GM19372 (cell line): ENCODE results near the gene FHIT.
A peak's percentile ranks its signal among the peaks of the same experiment; 100 is the strongest.

ENCODE experiments used
- ATAC-seq: cut with Tn5 transposase; IDR thresholded peaks from one replicate; pipeline ENCODE4 v1.9.1; 2021; ENCODE audit warnings: mild to moderate bottlenecking, low read depth, moderate library complexity; ENCODE audit not compliant: unreplicated experiment

The FHIT gene

DNA sequence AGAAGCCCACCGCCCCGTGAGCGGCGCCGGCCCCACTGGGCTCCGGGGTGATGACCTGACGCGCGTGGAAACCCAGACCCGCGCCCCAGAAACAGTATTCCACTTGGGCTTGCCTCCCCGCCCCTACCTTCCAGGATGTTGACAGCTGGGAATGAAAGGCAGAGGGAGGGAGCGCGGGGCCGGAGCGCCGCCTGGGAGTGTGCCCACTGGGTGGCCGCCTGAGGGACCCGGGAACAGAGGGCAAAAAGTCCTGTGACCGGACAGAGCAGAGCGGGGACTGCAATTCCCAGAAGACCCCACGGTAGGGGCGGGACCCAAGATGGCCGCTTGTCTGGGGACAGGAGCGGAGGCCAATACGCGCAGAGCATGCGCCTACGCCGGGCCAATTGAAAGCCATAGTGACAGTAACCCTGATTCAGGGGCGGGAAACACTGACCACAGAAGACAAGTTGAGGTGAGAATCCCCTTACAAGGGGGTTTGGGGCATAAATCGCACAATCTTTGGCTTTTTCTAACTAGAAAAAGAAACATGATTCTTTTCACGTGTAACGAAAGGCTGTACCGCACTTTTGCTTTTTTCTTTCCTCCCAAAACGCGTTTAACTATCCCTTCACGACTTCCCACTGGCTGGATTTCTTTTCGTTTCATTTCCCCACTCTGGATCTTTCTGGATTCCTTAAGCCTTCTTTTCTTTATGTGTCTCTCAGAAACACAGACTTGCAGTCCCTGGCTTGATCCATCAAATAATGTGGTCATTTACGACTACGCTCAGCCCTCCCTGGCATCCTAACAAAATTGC, at the start of gene FHIT:
Gene FHIT, minus strand, starts transcription at position 279 of the 799 bp plus-strand sequence.
- ATAC-seq, result peak; percentile 87

GRCh38 chr3:61300786-61301185, 49.5 kb upstream of the FHIT start:
- no peak for ATAC-seq

DNA sequence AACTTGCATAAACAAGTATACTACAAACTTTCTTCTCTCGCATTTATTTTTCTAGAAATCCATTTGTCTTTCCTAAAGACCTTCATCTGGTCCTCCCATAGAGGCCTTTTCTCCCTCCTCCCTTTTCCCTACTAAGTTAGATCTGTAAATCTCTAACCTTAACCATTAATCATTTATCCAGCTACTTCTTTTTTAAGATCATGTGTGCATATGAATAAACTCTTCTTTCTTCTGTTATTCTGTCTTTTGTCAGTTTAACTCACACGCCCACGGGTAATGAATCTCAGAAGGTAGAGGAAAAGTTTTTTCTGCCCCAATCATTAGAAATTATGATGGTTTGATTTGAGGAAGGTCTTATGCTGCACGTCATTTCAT, 48.7 kb upstream of the FHIT start:
- ATAC-seq, result no peak

- no peak for ATAC-seq
Measured at GRCh38 chr3:61299343-61300005, 48.2 kb upstream of the FHIT start.

DNA sequence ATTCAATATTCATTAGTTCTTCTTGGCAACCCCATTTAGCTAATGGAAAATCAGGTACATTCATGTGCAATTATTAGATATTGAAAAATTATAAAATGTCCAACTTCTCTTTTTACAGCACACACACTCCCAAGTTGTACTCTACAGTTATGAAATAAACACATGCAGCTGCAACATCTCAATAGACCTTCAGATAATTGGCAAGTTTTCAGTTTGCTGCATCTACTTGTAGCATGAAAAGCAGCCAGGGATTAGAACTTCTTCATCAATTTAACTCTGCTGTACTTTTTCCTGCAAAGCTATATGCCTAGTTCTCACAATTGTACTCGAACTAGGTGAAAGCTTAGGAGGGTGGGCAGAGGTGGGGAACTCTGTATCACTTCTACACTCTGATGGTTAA, 46.6 kb upstream of the FHIT start:
- ATAC-seq, result no peak

DNA sequence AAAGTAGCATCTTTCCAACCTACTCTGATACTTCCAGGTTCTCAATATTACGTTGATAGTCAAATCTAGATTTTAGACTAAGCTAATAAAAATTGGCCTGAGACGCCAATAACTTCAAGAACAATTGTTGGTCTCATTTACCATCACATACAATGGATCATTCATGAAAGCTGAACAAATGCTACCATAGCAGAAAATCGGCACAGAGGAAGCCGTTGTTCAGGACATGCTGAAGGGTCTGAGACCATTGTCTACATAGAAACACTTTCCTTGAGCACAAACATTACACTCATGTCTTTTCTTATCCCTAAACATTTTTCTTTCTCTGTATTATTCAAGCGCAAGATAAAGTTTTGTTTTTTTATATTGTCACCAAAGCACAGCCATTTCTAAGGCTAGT, 37.2 kb upstream of the FHIT start:
- ATAC-seq, result no peak

DNA sequence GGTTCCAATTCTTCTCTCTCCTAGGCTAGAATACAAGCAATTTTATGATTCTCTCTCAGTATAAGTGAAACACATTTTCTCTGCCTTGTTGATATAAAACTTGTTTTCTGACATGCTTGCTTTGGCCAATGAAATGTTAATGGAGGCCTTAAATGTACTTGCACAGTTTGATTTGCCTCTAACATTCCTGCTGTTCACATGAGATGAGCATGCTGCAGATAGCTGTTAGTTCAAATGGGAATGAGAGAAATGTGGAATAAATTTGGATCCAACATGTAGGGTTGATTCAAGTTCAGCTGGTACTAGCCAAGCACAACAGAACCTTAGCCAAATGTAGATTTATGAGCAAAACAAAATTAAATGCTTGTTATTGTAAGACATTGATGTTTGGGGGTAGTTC, 32.6 kb upstream of the FHIT start:
- ATAC-seq, result no peak

DNA sequence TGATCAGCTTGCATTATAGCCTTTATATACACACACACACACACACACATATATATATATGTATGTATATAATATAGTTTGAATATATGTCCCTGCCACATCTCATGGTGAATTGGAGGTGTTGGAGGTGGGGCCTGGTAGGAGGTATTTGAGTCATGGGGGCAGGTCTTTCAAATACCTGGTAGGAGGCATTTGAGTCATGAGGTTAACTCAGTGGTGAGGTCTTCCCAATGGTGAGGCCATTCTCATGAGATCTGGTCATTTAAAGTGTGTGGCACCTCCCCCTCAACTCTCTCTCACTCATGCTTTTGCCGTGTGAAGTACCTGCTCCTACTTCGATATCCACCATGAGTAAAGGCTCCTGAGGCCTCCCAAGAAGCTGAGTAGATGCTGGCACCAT, 27.5 kb upstream of the FHIT start:
- no peak for ATAC-seq

DNA sequence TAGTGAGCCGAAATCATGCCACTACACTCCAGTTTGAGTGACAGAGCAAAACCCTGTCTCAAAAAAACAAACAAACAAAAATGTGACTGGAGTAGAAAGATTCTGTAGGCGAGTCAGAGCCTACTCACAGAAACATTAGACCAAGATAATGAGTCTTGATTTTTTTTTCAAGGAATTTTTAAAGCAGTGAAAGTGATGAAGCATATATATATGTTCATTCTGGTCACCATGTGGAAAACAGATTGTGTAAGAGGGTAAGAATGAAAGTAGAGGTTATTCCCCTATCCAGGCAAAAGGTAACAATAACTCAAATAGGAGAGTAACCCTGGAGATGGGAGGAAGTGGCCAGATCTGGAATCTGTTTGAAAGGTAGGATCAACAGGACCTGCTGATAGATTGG, 26.2 kb upstream of the FHIT start:
- ATAC-seq, result no peak

GRCh38 chr3:61269435-61269834, 18.2 kb upstream of the FHIT start:
- ATAC-seq, result no peak

- no peak for ATAC-seq
Measured at GRCh38 chr3:61268644-61269043, 17.4 kb upstream of the FHIT start.

- no peak for ATAC-seq
Measured at GRCh38 chr3:61264281-61264680, 13.0 kb upstream of the FHIT start.

DNA sequence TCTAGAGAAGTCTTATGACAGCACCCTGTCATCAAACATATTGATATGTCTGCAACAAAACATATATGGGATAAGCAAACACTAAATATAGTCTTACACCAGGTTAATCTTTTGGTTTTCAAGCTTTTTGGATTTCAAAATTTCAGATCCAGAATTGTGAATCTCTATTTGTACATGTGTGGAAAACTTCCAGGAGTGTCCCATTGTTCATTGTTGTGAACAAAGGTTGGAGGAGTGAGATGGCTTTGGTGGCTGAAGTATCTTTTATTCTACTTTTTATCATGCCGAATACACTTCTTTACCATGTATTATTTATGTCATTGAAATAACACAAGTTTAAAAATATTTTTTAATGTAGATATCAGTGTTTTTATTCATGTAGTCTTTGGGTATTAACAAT, 5.9 kb upstream of the FHIT start:
- no peak for ATAC-seq

DNA sequence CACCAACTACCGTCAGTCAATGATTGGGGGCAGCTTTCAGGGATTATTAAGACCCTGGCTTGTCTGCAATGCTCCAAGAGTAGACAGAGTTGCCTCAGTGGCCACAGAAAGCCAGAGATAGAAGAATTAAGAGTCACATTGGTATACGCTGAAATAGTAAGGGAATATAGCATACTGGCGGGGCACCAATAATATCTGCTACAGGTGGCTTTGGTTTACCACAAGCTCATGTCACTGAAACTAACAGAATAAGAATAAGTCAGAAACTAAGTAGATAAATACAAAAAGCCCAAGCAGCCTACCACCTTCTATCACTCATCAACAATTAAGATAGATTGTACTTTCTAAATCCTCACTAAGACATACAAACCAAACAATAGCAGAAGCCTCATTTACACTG, 2.5 kb upstream of the FHIT start:
- no peak for ATAC-seq

GRCh38 chr3:61252836-61253235, 1.6 kb upstream of the FHIT start:
- ATAC-seq, result no peak

DNA sequence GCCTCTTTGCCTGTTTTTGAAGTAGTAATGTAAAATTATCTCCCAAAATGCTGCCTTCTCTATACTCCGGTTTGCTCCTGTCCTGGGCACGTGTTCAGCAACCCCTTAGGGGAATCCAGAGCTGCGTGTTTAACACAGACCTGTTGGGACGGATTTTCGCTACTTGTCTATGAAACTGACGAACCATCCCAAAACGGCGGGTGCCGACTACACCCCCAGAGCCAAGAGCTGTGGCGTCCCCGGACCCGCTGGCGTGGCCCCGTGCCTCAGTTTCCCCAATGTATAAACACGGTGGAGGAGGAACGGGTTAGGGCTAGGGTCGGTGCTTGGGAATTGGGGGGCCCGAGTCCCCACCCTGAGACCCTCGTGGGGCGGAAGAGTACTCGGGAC, 473 bp downstream of the FHIT start:
- ATAC-seq, result no peak

DNA sequence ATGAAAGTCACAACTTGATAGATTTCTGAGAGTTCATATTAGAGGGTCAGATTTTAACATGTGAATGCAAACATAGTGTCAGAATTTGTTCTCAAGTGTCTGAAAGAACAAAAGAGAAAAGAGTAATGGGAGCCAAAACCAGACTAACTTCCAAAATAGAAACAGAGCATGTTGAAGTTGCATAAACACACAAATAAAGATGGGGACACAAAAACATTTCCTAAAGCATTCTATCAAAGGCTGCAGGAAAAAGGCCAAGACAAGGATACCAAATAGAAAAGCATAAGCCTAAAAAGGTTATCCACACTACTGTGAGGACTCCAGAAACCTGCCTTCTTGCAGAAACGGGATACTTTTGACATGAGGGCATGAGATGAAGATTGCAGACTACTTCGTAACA, 2.8 kb downstream of the FHIT start:
- no peak for ATAC-seq

GRCh38 chr3:61247191-61247590, 4.1 kb downstream of the FHIT start:
- ATAC-seq, result no peak

- ATAC-seq, result no peak
Measured at GRCh38 chr3:61239871-61240270, 11.4 kb downstream of the FHIT start.

- no peak for ATAC-seq
Measured at GRCh38 chr3:61237858-61238257, 13.4 kb downstream of the FHIT start.

DNA sequence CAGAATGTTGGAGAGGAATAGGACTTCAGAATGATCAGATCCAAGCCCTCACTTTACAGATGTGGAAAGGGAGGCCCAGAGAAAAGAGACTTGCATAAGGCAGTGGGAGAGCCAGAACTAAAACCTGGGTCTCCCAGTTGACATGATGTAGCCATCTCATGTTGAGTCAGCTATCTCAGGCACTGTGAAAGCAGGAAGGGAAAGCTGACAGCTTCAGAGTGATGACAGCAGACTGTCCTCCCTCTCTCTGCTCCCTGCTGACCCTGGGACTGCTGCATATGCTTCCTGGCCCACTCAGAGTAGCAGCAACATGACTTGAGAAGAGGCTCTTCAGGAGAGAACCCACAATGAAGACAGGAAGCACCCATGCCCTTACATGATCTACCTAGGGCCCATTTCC, 14.7 kb downstream of the FHIT start:
- ATAC-seq, result peak; percentile 79

DNA sequence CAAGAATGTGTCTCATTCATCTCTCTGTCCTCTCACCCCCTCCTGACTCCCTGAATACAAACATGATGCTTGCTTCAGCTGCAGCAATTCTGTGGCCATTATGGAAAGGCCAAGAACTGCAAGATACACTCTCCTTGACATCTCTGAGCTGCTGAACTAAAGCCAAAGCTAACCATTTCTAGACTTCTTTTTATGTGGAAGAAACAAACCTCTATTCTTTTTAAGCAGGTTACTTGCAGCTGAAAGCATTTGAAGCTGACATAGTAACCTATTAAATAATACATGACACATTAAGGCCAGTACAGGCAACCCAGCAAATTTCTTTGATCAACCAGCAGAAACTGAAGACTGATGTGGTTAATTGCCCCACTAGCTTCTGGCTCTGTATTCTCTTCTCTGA, 17.5 kb downstream of the FHIT start:
- no peak for ATAC-seq
